ENCODE measurements around the gene PPP1R12B. TPM values are rescaled to one million over a fixed set of nuclear protein-coding genes. Genes with fewer than 3 reads are reported as not detected.
A peak's percentile ranks its signal among the peaks of the same experiment; 100 is the strongest.

The PPP1R12B gene
- total RNA-seq, 4 donors from 2014 or later, result 20.6 to 120 (median 36.9) TPM

- no peak for DNase-seq
- Histone ChIP-seq H3K27ac (peak overlapping the region in 3 of 4 donors; percentile 15 to 82 (median 56)), H3K9me3 (no peaks in the 10 kb centered on the region), H3K36me3 (peaks cover 4 to 47% (median 12%) of the 10 kb centered on the region in 3 donors), H3K4me1 (peaks cover 7 to 61% (median 44%) of the 10 kb centered on the region in 3 donors), H3K4me3 (no peak overlapping the region), H3K27me3 (no peaks in the 10 kb centered on the region)
- intact Hi-C loops (cut with DNase I), result no loop called here
- TF ChIP-seq, protein P1, sequence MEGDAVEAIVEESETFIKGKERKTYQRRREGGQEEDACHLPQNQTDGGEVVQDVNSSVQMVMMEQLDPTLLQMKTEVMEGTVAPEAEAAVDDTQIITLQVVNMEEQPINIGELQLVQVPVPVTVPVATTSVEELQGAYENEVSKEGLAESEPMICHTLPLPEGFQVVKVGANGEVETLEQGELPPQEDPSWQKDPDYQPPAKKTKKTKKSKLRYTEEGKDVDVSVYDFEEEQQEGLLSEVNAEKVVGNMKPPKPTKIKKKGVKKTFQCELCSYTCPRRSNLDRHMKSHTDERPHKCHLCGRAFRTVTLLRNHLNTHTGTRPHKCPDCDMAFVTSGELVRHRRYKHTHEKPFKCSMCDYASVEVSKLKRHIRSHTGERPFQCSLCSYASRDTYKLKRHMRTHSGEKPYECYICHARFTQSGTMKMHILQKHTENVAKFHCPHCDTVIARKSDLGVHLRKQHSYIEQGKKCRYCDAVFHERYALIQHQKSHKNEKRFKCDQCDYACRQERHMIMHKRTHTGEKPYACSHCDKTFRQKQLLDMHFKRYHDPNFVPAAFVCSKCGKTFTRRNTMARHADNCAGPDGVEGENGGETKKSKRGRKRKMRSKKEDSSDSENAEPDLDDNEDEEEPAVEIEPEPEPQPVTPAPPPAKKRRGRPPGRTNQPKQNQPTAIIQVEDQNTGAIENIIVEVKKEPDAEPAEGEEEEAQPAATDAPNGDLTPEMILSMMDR (IDR thresholded peaks at IDR 0.05), result no peak
- TF ChIP-seq POLR2A (IDR thresholded peaks at IDR 0.05), result no peak
- 86 to 87% methylated on average over 7 of the region's 8 CpGs for WGBS, 2 donors
Measured at GRCh38 chr1:202584707-202585589, 236.4 kb downstream of the PPP1R12B start.

- Histone ChIP-seq H3K27me3 (no peaks in the 10 kb centered on the region), H3K9me3 (no peaks in the 10 kb centered on the region), H3K36me3 (peaks cover 4 to 42% (median 12%) of the 10 kb centered on the region in 3 donors), H3K4me1 (peaks cover 7 to 61% (median 43%) of the 10 kb centered on the region in 3 donors), H3K27ac (peak overlapping the region; percentile 10 to 91 (median 82)), H3K4me3 (no peak overlapping the region)
- TF ChIP-seq, protein P1 (IDR thresholded peaks at IDR 0.05), result no peak
- DNase-seq, result no peak
- intact Hi-C loops (cut with DNase I), result no loop called here
Measured at GRCh38 chr1:202585590-202585933, 237.1 kb downstream of the PPP1R12B start.

DNA sequence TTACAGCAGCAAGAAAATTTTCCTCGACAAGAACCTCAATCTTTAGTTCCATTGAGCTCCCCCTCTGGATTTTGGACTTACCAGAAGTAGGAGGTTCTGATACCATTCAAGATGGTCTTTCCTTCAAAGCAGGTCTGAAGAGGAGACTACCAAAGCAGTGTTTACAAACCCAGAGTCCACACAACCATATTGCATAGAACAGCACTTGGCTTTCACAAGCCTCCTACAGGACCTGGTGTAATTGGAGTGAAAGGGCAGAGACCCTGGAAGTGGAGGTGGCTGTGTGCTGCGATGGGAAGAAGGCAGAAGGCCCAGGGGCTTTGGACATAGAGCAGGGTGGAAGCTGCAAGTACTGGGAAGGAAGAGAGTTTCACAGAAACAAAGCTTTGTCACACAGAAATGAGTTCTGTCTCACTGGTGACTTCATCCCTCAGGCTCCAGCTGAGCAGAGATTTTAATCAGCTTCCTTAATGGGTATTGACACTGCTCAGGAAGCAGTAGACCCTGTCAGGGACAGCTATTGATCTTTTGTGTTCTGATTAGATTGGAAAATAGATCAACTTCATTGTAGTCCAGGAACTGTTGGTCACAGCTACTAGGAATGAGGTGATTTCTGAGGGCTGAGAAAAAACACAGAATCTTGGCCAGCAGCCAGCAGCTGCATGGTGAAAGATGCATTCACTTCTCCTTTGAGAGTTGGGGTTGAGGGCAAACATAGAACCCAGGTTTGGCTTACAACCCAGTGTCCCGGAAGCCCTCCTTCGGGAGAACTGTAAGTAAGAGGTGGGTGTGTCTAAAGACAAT lies 237.7 kb downstream of the PPP1R12B start:
- WGBS, 2 donors, result 47 to 57% methylated on average over 4 of the region's 4 CpGs
- H3K4me1 ChIP-seq, result peaks cover 7 to 67% (median 50%) of the 10 kb centered on the region in 3 donors
- peaks cover 4 to 35% (median 12%) of the 10 kb centered on the region in 3 donors for H3K36me3 ChIP-seq
- DNase-seq, result no peak
- intact Hi-C loops (cut with DNase I), result no loop called here
- TF ChIP-seq, protein P1 (IDR thresholded peaks at IDR 0.05), result no peak
- no peak for TF ChIP-seq POLR2A (IDR thresholded peaks at IDR 0.05)
- H3K9me3 ChIP-seq, result no peaks in the 10 kb centered on the region
- H3K4me3 ChIP-seq, result no peak overlapping the region
- H3K27ac ChIP-seq, result peak overlapping the region; percentile 10 to 91 (median 82)
- H3K27me3 ChIP-seq, result no peaks in the 10 kb centered on the region

DNA sequence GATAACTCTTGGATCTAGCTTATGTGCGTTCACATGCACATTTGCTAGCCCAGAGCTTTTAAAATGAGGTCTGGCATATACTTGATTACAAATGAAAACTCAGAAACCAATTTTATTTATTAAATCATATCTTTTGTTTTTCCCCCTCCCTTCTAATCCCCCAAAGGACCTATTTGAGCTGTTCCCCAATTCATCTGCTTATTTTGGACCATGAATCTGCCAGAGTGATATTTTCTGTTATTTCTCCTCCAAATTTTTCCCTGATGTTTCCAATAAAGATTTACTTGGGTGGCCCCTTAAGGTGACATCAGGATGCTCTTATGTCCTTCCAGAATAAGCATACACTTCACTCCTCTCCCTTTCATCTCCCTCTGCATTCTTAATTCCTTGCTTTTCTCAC lies 238.4 kb downstream of the PPP1R12B start:
- 61 to 70% methylated on average over 1 of the region's 1 CpG for WGBS, 2 donors
- H3K27me3 ChIP-seq, result no peaks in the 10 kb centered on the region
- no peak overlapping the region for H3K4me3 ChIP-seq
- peaks cover 7 to 74% (median 54%) of the 10 kb centered on the region in 3 donors for H3K4me1 ChIP-seq
- no peaks in the 10 kb centered on the region for H3K9me3 ChIP-seq
- DNase-seq, result no peak
- H3K36me3 ChIP-seq, result peaks cover 4 to 29% (median 12%) of the 10 kb centered on the region in 3 donors
- intact Hi-C loops (cut with DNase I), result no loop called here
- H3K27ac ChIP-seq, result peak overlapping the region; percentile 62 to 91 (median 82)
- TF ChIP-seq, protein P1 (IDR thresholded peaks at IDR 0.05), result no peak
- no peak for TF ChIP-seq POLR2A (IDR thresholded peaks at IDR 0.05)
